ENCODE data around the gene LEMD2. TPM values are rescaled to one million over a fixed set of nuclear protein-coding genes. Genes with fewer than 3 reads are reported as not detected.
A peak's percentile ranks its signal among the peaks of the same experiment; 100 is the strongest.

Gene LEMD2
- total RNA-seq = 10 to 100 TPM; 59.3 to 97.6 (median 71.6) TPM
- polyA plus RNA-seq = 10 to 100 TPM; 38.6 to 60.8 (median 50.6) TPM
- long read RNA-seq, donor 1, transcript LEMD2-201 (9 exons, 2,958 nt) = major isoform, 13 of 16 reads
- long read RNA-seq, donor 1, partial matches to known transcripts = 0 of 16 reads
- long read RNA-seq, donor 1, other reads (novel, unspliced or antisense) = 0 of 16 reads
- long read RNA-seq, donor 2, transcript LEMD2-201 (9 exons, 2,958 nt) = major isoform, 7 of 9 reads
- long read RNA-seq, donor 2, partial matches to known transcripts = 0 of 9 reads
- long read RNA-seq, donor 2, other reads (novel, unspliced or antisense) = 0 of 9 reads

DNA sequence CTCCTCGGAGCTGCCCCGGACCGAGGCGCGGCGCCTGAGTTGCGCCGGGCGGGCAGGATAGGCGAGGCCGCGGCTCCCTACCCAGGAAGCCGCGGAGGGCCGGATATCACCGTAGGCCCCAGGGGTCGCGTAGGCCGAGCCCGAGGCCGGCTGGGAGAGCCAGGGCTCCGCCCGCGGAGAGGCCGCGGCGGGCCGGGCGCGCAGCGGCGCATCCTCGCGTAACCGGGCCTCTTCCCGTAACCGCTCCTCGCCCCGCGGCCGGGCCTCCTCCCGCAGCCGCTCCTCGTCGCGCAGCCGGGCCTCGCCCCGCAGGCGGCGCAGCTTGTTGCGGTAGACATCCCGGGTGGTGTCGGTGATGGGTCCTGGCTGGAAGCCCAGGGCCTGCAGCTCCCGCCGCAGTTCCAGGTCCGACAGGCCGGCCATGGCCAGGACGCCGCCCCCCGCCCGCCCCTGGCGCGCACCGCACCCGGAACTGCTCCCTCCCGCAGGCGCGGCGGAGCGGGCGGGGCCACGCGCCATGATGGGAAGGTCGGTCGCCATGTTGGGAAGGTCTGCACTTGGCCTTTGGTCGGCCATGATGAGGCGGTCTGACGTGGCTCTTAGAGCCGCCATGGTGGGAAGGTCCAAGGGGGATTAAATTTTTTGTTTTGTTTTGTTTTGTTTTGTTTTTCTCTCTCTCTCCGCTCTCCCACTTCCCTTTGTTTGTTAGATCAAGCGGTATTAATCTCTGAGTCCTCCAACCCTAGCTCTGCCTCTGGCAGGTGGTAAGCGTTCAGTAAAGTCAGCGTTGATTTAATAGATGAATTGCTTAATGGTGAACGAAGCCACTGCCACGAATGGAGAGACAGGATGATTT is at the start of gene LEMD2:
LEMD2 (minus strand) TSS at position 437 of the 856 bp plus-strand sequence; CDS start at position 423, 14 bp downstream.
- 4 to 19% (median 7%) methylated on average over 13 to 86 of the region's 86 CpGs for WGBS, 5 donors
- intact Hi-C loops (cut with DNase I; ENCODE audit: low total_unique reads) = no loop called here
- H3K27ac ChIP-seq = peak within 1 kb of the TSS; percentile 90 to 100 (median 99)

GRCh38 chr6:33837971-33838665 is 49.2 kb upstream of the LEMD2 start:
- Histone ChIP-seq H3K9me3 (peaks cover 0 to 5% (median 0%) of the 10 kb centered on the region in 8 donors), H3K36me3 (no peaks in the 10 kb centered on the region), H3K4me1 (peaks cover 16 to 41% (median 30%) of the 10 kb centered on the region in 6 donors), H3K4me3 (no peak overlapping the region), H3K27me3 (replicated peaks in 1 of 7) (no peaks in the 10 kb centered on the region), H3K27ac (peak overlapping the region in 5 of 8 donors; percentile 14 to 78 (median 74))
- WGBS, 5 donors = 68 to 81% (median 78%) methylated on average over 12 of the region's 12 CpGs
- DNase-seq = no peak
- intact Hi-C loops (cut with DNase I; ENCODE audit: low total_unique reads) = no loop called here
- peak; percentile 36 to 64 (median 59) for TF ChIP-seq POLR2AphosphoS5 (IDR thresholded peaks at IDR 0.05)
- TF ChIP-seq, protein P1, sequence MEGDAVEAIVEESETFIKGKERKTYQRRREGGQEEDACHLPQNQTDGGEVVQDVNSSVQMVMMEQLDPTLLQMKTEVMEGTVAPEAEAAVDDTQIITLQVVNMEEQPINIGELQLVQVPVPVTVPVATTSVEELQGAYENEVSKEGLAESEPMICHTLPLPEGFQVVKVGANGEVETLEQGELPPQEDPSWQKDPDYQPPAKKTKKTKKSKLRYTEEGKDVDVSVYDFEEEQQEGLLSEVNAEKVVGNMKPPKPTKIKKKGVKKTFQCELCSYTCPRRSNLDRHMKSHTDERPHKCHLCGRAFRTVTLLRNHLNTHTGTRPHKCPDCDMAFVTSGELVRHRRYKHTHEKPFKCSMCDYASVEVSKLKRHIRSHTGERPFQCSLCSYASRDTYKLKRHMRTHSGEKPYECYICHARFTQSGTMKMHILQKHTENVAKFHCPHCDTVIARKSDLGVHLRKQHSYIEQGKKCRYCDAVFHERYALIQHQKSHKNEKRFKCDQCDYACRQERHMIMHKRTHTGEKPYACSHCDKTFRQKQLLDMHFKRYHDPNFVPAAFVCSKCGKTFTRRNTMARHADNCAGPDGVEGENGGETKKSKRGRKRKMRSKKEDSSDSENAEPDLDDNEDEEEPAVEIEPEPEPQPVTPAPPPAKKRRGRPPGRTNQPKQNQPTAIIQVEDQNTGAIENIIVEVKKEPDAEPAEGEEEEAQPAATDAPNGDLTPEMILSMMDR (IDR thresholded peaks at IDR 0.05 in 8 of 11, conservative IDR thresholded peaks at IDR 0.05 in 3 of 11) = no peak

More for the DNA sequence above, at the start of gene LEMD2:
- DNase-seq = peak; percentile 98
- Histone ChIP-seq H3K4me1 (peaks cover 39 to 53% (median 47%) of the 10 kb centered on the region in 6 donors), H3K9me3 (no peaks in the 10 kb centered on the region), H3K4me3 (peak within 1 kb of the TSS; percentile 65 to 98 (median 92)), H3K36me3 (peaks cover 3 to 33% (median 9%) of the 10 kb centered on the region in 6 donors), H3K27me3 (replicated peaks in 1 of 7) (no peaks in the 10 kb centered on the region)
- peak; percentile 19 to 91 (median 69) for TF ChIP-seq POLR2A (IDR thresholded peaks at IDR 0.05)
- peak; percentile 99 to 100 (median 100) for TF ChIP-seq POLR2AphosphoS5 (IDR thresholded peaks at IDR 0.05)
- TF ChIP-seq, protein P1 (IDR thresholded peaks at IDR 0.05 in 8 of 11, conservative IDR thresholded peaks at IDR 0.05 in 3 of 11) = peak in 3 of 11 experiments; percentile 9 to 33 (median 27)

GRCh38 chr6:33836806-33837469 is 48.0 kb upstream of the LEMD2 start:
- Histone ChIP-seq H3K9me3 (peaks cover 0 to 5% (median 0%) of the 10 kb centered on the region in 8 donors), H3K27ac (no peak overlapping the region), H3K4me3 (no peak overlapping the region), H3K36me3 (no peaks in the 10 kb centered on the region), H3K4me1 (peaks cover 16 to 41% (median 30%) of the 10 kb centered on the region in 6 donors), H3K27me3 (replicated peaks in 1 of 7) (no peaks in the 10 kb centered on the region)
- no peak for DNase-seq
- intact Hi-C loops (cut with DNase I; ENCODE audit: low total_unique reads) = no loop called here
- TF ChIP-seq POLR2AphosphoS5 (IDR thresholded peaks at IDR 0.05) = no peak
- TF ChIP-seq, protein P1 (IDR thresholded peaks at IDR 0.05 in 8 of 11, conservative IDR thresholded peaks at IDR 0.05 in 3 of 11) = no peak
- no peak for TF ChIP-seq POLR2A (IDR thresholded peaks at IDR 0.05)
- 76 to 89% (median 84%) methylated on average over 3 of the region's 3 CpGs for WGBS, 5 donors
